T-cell (primary cell): ENCODE results near the gene CLIP2. TPM values are rescaled to one million over a fixed set of nuclear protein-coding genes. Genes with fewer than 3 reads are reported as not detected.
"Not testable (repeated sequence)": the region's sequence is repeated elsewhere in the genome, so short reads cannot be mapped to it uniquely, and the experiment has no call there.

Experiments used
- ATAC-seq, 4 experiments: fragments of 200-7000 bp in 3 of 4; fragments of 150-1000 bp in 1 of 4; cut with Tn5 transposase; replicated peaks in 1 of 4; 1 replicate in 3 of 4; 2 replicates in 1 of 4; pipeline ENCODE4 v1.10.0; 2021; ENCODE audit warnings: moderate library complexity in 3 of 4, mild to moderate bottlenecking in 2 of 4, moderate number of reproducible peaks in 1 of 4
- CTCF ChIA-PET, 2 donors: fragments of 300-600 bp; sonication (Branson Sonifier 250); formaldehyde crosslinking; loops; one replicate each; lab custom pipeline; 2022; ENCODE audit warnings: antibody characterized with exemption in 2 of 2; lab: Charles Lee
- POLR2A ChIA-PET, 2 donors: fragments of 300-600 bp; sonication (Branson Sonifier 250); formaldehyde crosslinking; loops; one replicate each; lab custom pipeline; 2022; ENCODE audit warnings: antibody characterized with exemption in 2 of 2; lab: Charles Lee
- DNase-seq, 35 experiments: peaks; one replicate each; pipeline versions ENCODE4 v3.0.0 to v3.0.0-alpha.2; 2013 to 2023
- H3K27ac ChIP-seq: one replicate; pipeline ENCODE4 v1.5.1; 2013; ENCODE audit warnings: low read length
- H3K27me3 ChIP-seq, 2 experiments: replicated peaks in 1 of 2; 1 replicate in 1 of 2; 2 replicates in 1 of 2; pipeline versions ENCODE4 v1.6.1 to v1.7.0; 2013; ENCODE audit warnings: low read length in 1 of 2, mixed read lengths in 1 of 2; ENCODE audit not compliant: control insufficient read depth in 2 of 2, insufficient read depth in 2 of 2; ENCODE audit errors: extremely low read depth in 1 of 2
- H3K36me3 ChIP-seq, 2 donors: 1 replicate in 1 of 2; 2 replicates in 1 of 2; pipeline versions ENCODE4 v1.6.1 to v1.7.0; 2013; ENCODE audit warnings: low read length in 1 of 2; ENCODE audit not compliant: control insufficient read depth in 2 of 2, insufficient read depth in 1 of 2; ENCODE audit errors: extremely low read depth in 1 of 2
- H3K4me1 ChIP-seq, 2 experiments: 1 replicate in 1 of 2; 2 replicates in 1 of 2; pipeline versions ENCODE4 v1.6.1 to v1.7.0; 2013; ENCODE audit warnings: low read length in 2 of 2, mixed read lengths in 1 of 2; ENCODE audit not compliant: insufficient read depth in 2 of 2, control insufficient read depth in 1 of 2; ENCODE audit errors: extremely low read depth in 1 of 2
- H3K4me3 ChIP-seq, 2 donors: 1 replicate in 1 of 2; 2 replicates in 1 of 2; pipeline versions ENCODE4 v1.5.1 to v1.7.0; 2013; ENCODE audit warnings: mild to moderate bottlenecking in 2 of 2, low read length in 1 of 2, moderate library complexity in 1 of 2; ENCODE audit not compliant: control insufficient read depth in 1 of 2; ENCODE audit errors: extremely low read depth in 1 of 2
- H3K9me3 ChIP-seq: 2 replicates; pipeline ENCODE4 v1.7.0; 2013
- H3K27ac Mint-ChIP-seq, 2 donors: one replicate each; pipeline ENCODE4 v1.8.0; 2020 to 2021; ENCODE audit warnings: mild to moderate bottlenecking in 2 of 2, mixed read lengths in 2 of 2
- H3K27me3 Mint-ChIP-seq, 2 donors: one replicate each; pipeline ENCODE4 v1.8.0; 2021 to 2022; ENCODE audit warnings: mixed read lengths in 2 of 2
- H3K36me3 Mint-ChIP-seq: one replicate; pipeline ENCODE4 v1.8.0; 2021; ENCODE audit warnings: mixed read lengths
- H3K4me1 Mint-ChIP-seq, 3 donors: one replicate each; pipeline ENCODE4 v1.8.0; 2020 to 2022; ENCODE audit warnings: mixed read lengths in 3 of 3, mild to moderate bottlenecking in 1 of 3
- H3K4me3 Mint-ChIP-seq, 3 donors: one replicate each; pipeline ENCODE4 v1.8.0; 2020 to 2022; ENCODE audit warnings: mild to moderate bottlenecking in 3 of 3, mixed read lengths in 3 of 3, moderate library complexity in 3 of 3
- H3K9me3 Mint-ChIP-seq, 3 donors: one replicate each; pipeline ENCODE4 v1.8.0; 2020 to 2022; ENCODE audit warnings: mixed read lengths in 3 of 3
- WGBS: methylation state at CpG from one replicate; pipeline ENCODE4 v1.1.5; 2013; ENCODE audit warnings: missing lambda C conversion rate; ENCODE audit not compliant: insufficient coverage; 5-methylcytosine and 5-hydroxymethylcytosine counted together
- total RNA-seq, 35 experiments: library from RNA in 6 of 35; stranded (reverse) in 6 of 35; fragments of 120-200 nt in 1 of 35; gene quantifications; one replicate each; pipeline versions ENCODE4 v1.2.1 to v1.2.4 and lab custom pipeline; 2013 to 2026

Gene CLIP2
- total RNA-seq, 5 donors from 2014 or later (not counting 1 experiment from before 2014, with no cell fraction given): 3.1 to 8.5 (median 6.3) TPM

GRCh38 chr7:74376256-74377036 is 87.2 kb downstream of the CLIP2 start:
- POLR2A ChIA-PET: interaction anchor here in 1 of 2 donors (0.5 kb wide), 1 partner anchor 1155 kb away, joined by 3 read pairs; no protein-coding TSS in a partner anchor
- CTCF ChIA-PET: interaction anchor here in 1 of 2 donors (0.6 kb wide), 1 partner anchor 10 kb away, joined by 3 read pairs; no protein-coding TSS in a partner anchor
- H3K27ac Mint-ChIP-seq: no peak overlapping the region
- WGBS: 90% methylated on average over 37 of the region's 37 CpGs
- no peak overlapping the region for H3K4me3 ChIP-seq
- no peaks in the 10 kb centered on the region for H3K27me3 ChIP-seq
- ATAC-seq (no peak), DNase-seq (no peak)
- no peaks in the 10 kb centered on the region for H3K36me3 Mint-ChIP-seq
- no peak overlapping the region for H3K4me3 Mint-ChIP-seq
- no peaks in the 10 kb centered on the region for H3K9me3 Mint-ChIP-seq
- H3K4me1 ChIP-seq: peaks cover 0 to 5% of the 10 kb centered on the region in 2 experiments
- H3K9me3 ChIP-seq: no peaks in the 10 kb centered on the region
- H3K36me3 ChIP-seq: no peaks in the 10 kb centered on the region
- H3K27ac ChIP-seq: no peak overlapping the region
- peaks cover 3 to 5% (median 5%) of the 10 kb centered on the region in 3 donors for H3K4me1 Mint-ChIP-seq
- H3K27me3 Mint-ChIP-seq: no peaks in the 10 kb centered on the region

DNA sequence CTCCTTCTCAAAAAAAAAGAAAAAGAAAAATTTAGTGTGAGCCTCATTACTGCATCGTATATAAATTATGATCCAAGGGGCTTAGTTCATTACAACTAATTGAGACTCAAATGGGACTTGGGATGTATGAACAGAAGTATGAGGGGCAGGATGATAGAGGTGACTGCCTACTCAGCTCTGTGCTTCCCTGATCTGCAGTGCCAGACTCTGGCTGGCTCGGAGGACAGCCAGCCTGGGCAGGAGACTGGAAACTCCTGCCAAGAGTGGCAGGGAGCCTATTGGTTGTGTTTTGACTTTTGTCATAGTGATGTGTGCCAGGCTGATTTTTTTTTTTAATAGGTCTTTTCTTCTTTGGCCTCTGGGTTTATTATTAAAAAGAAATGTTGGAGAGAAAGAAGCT is 90.7 kb downstream of the CLIP2 start:
- POLR2A ChIA-PET: interaction anchor here in 1 of 2 donors (0.6 kb wide), 1 partner anchor 196 kb away, joined by 4 read pairs; no protein-coding TSS in a partner anchor
- ATAC-seq: no peak
- 83% methylated on average over 1 of the region's 2 CpGs for WGBS
- no peak overlapping the region for H3K27ac ChIP-seq
- no peaks in the 10 kb centered on the region for H3K27me3 Mint-ChIP-seq
- H3K9me3 Mint-ChIP-seq: no peaks in the 10 kb centered on the region
- no peaks in the 10 kb centered on the region for H3K36me3 ChIP-seq
- no peaks in the 10 kb centered on the region for H3K27me3 ChIP-seq
- no peaks in the 10 kb centered on the region for H3K36me3 Mint-ChIP-seq
- no peak for DNase-seq
- H3K4me1 Mint-ChIP-seq: no peaks in the 10 kb centered on the region
- no peaks in the 10 kb centered on the region for H3K9me3 ChIP-seq
- H3K27ac Mint-ChIP-seq: no peak overlapping the region
- H3K4me3 Mint-ChIP-seq: no peak overlapping the region
- H3K4me1 ChIP-seq: no peaks in the 10 kb centered on the region
- CTCF ChIA-PET: no interaction called here
- H3K4me3 ChIP-seq: no peak overlapping the region

DNA sequence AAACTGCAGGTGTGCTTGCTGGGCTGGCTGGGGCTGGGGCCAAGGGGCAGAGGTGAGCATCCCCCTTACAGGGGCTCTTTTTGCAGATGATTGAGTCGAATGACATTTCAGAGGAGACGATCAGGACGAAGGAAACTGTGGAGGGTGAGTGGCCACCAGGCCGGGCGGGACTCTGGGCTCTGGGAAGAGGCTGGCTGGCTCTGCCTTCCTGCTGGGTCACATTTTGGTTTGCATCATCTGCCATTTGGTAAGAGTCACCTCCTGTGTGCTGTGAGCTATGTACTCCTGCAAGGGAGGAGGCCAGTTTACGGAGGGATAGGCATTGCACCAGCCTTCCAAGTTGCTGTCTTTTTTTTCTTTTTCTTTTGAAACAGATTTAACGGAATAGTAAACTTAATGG is 91.5 kb downstream of the CLIP2 start:
- Histone ChIP-seq H3K27me3 (no peaks in the 10 kb centered on the region), H3K4me3 (no peak overlapping the region), H3K4me1 (no peaks in the 10 kb centered on the region), H3K27ac (no peak overlapping the region), H3K36me3 (no peaks in the 10 kb centered on the region), H3K9me3 (no peaks in the 10 kb centered on the region)
- Mint-ChIP-seq H3K36me3 (no peaks in the 10 kb centered on the region), H3K9me3 (no peaks in the 10 kb centered on the region), H3K4me1 (no peaks in the 10 kb centered on the region), H3K4me3 (no peak overlapping the region), H3K27ac (no peak overlapping the region), H3K27me3 (no peaks in the 10 kb centered on the region)
- CTCF ChIA-PET: no interaction called here
- POLR2A ChIA-PET: no interaction called here
- ATAC-seq (no peak), DNase-seq (no peak)
- 90% methylated on average over 6 of the region's 7 CpGs for WGBS

- H3K4me3 Mint-ChIP-seq, DNase-seq, H3K4me3 ChIP-seq, H3K4me1 Mint-ChIP-seq, H3K36me3 Mint-ChIP-seq, H3K36me3 ChIP-seq, H3K27me3 ChIP-seq, H3K9me3 Mint-ChIP-seq, H3K27me3 Mint-ChIP-seq, ATAC-seq, H3K9me3 ChIP-seq, CTCF ChIA-PET, POLR2A ChIA-PET, H3K27ac ChIP-seq, H3K27ac Mint-ChIP-seq, H3K4me1 ChIP-seq: not testable (repeated sequence)
- 100% methylated on average over 1 of the region's 4 CpGs for WGBS
Measured at GRCh38 chr7:74384086-74384485, 94.9 kb downstream of the CLIP2 start.

DNA sequence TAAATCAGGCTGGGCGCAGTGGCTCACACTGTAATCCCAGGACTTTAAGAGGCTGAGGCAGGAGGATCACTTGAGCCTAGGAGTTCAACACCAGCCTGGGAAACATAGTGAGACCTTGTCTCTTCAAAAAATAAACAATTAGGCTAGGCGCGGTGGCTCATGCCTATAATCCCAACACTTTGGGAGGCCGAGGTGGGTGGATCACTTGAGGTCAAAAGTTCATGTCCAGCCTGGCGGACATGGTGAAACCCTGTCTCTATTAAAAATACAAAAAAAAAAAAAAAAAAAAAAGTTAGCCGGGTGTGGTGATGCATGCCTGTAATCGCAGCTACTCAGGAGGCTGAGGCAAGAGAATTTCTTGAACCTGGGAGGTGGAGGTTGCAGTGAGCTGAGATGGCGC is 95.6 kb downstream of the CLIP2 start:
- H3K27me3 Mint-ChIP-seq, H3K36me3 Mint-ChIP-seq, H3K4me3 ChIP-seq, CTCF ChIA-PET, H3K9me3 Mint-ChIP-seq, H3K9me3 ChIP-seq, H3K4me1 Mint-ChIP-seq, H3K27ac Mint-ChIP-seq, H3K27ac ChIP-seq, H3K36me3 ChIP-seq, H3K27me3 ChIP-seq, DNase-seq, ATAC-seq, POLR2A ChIA-PET, H3K4me3 Mint-ChIP-seq, H3K4me1 ChIP-seq: not testable (repeated sequence)
- 100% methylated on average over 1 of the region's 8 CpGs for WGBS

- Mint-ChIP-seq H3K27me3 (no peaks in the 10 kb centered on the region), H3K36me3 (no peaks in the 10 kb centered on the region), H3K27ac (no peak overlapping the region), H3K9me3 (no peaks in the 10 kb centered on the region), H3K4me3 (no peak overlapping the region), H3K4me1 (no peaks in the 10 kb centered on the region)
- Histone ChIP-seq H3K27me3 (no peaks in the 10 kb centered on the region), H3K9me3 (no peaks in the 10 kb centered on the region), H3K4me1 (no peaks in the 10 kb centered on the region), H3K36me3 (no peaks in the 10 kb centered on the region), H3K4me3 (no peak overlapping the region), H3K27ac (no peak overlapping the region)
- no peak for DNase-seq
- CTCF ChIA-PET: no interaction called here
- POLR2A ChIA-PET: no interaction called here
- WGBS: 90% methylated on average over 6 of the region's 9 CpGs
- no peak for ATAC-seq
Measured at GRCh38 chr7:74387606-74388005, 98.4 kb downstream of the CLIP2 start.
